Gastroesophageal sphincter (tissue), 4 donors: ENCODE results near the gene ALKBH5. TPM values are rescaled to one million over a fixed set of nuclear protein-coding genes. Genes with fewer than 3 reads are reported as not detected.
"Not testable (repeated sequence)": the region's sequence is repeated elsewhere in the genome, so short reads cannot be mapped to it uniquely, and the experiment has no call there.

Source experiments
- ATAC-seq: fragments of 150-250 bp; one replicate; pipeline ENCODE4 v1.9.1; 2016; ENCODE audit warnings: mild to moderate bottlenecking, moderate library complexity
- H3K27ac ChIP-seq, 4 donors: fragments of 200-600 bp; sonication (generic) in 3 of 4; 1 replicate in 3 of 4; 2 replicates in 1 of 4; pipeline ENCODE4 v1.5.1; 2016 to 2019
- H3K27me3 ChIP-seq: fragments of 200-600 bp; sonication (generic); one replicate; pipeline ENCODE4 v1.5.1; 2019
- H3K36me3 ChIP-seq, 2 donors: fragments of 200-600 bp; sonication (generic); one replicate each; pipeline ENCODE4 v1.5.1; 2019; ENCODE audit warnings: control low read depth in 1 of 2
- H3K4me1 ChIP-seq, 3 donors: fragments of 200-600 bp; sonication (generic); 1 replicate in 2 of 3; 2 replicates in 1 of 3; pipeline ENCODE4 v1.5.1; 2016 to 2019; ENCODE audit warnings: control low read depth in 2 of 3
- H3K4me3 ChIP-seq, 2 donors: fragments of 200-600 bp; sonication (generic); one replicate each; pipeline ENCODE4 v1.5.1; 2019; ENCODE audit warnings: mild to moderate bottlenecking in 1 of 2, moderate library complexity in 1 of 2
- H3K9me3 ChIP-seq, 3 donors: fragments of 200-600 bp; sonication (generic); one replicate each; pipeline ENCODE4 v1.5.1; 2017 to 2019; ENCODE audit warnings: control low read depth in 2 of 3
- EP300 ChIP-seq: sonication (generic); formaldehyde crosslinking; IDR thresholded peaks from one replicate; pipeline ENCODE4 v1.6.1; 2017; ENCODE audit warnings: antibody characterized with exemption, mild to moderate bottlenecking
- POLR2A ChIP-seq, 2 donors: fragments of 450-650 bp; IDR thresholded peaks; one replicate each; pipeline ENCODE4 v1.6.1; 2017; ENCODE audit warnings: antibody characterized with exemption in 2 of 2, mild to moderate bottlenecking in 2 of 2, moderate library complexity in 1 of 2
- POLR2AphosphoS5 ChIP-seq: sonication (generic); formaldehyde crosslinking; IDR thresholded peaks from one replicate; pipeline ENCODE4 v1.6.1; 2017; ENCODE audit warnings: antibody characterized with exemption
- WGBS, 2 donors: methylation state at CpG; one replicate each; pipeline ENCODE4 v1.1.5; 2018; ENCODE audit warnings: low coverage in 1 of 2; 5-methylcytosine and 5-hydroxymethylcytosine counted together
- total RNA-seq, 4 donors: library from RNA; depleted of rRNA; stranded (reverse); fragments of >200 nt; gene quantifications; one replicate each; pipeline ENCODE4 v1.1.0, GENCODE V29; 2016
- TF ChIP-seq, protein P1 (sequence below), 4 experiments: fragments of 200-600 bp in 2 of 4; fragments of 450-650 bp in 2 of 4; sonication (generic) in 1 of 4; IDR thresholded peaks; one replicate each; pipeline ENCODE4 v1.5.1; 2017 to 2019; ENCODE audit warnings: antibody characterized with exemption in 4 of 4, mild to moderate bottlenecking in 2 of 4, moderate library complexity in 2 of 4

Gene ALKBH5
- total RNA-seq, 4 donors from 2014 or later, result 123 to 207 (median 131) TPM

GRCh38 chr17:18208092-18208491, 24.5 kb downstream of the ALKBH5 start:
- WGBS, 2 donors, result 93% methylated on average over 9 of the region's 19 CpGs; no CpG with 5 or more reads in 1 of the 2 donors
- no peak for TF ChIP-seq EP300
- no peak for TF ChIP-seq POLR2A (IDR thresholded peaks at IDR 0.05)
- TF ChIP-seq, protein P1, sequence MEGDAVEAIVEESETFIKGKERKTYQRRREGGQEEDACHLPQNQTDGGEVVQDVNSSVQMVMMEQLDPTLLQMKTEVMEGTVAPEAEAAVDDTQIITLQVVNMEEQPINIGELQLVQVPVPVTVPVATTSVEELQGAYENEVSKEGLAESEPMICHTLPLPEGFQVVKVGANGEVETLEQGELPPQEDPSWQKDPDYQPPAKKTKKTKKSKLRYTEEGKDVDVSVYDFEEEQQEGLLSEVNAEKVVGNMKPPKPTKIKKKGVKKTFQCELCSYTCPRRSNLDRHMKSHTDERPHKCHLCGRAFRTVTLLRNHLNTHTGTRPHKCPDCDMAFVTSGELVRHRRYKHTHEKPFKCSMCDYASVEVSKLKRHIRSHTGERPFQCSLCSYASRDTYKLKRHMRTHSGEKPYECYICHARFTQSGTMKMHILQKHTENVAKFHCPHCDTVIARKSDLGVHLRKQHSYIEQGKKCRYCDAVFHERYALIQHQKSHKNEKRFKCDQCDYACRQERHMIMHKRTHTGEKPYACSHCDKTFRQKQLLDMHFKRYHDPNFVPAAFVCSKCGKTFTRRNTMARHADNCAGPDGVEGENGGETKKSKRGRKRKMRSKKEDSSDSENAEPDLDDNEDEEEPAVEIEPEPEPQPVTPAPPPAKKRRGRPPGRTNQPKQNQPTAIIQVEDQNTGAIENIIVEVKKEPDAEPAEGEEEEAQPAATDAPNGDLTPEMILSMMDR (IDR thresholded peaks at IDR 0.05), result no peak
- TF ChIP-seq POLR2AphosphoS5, result no peak
- H3K4me3 ChIP-seq, result no peak overlapping the region
- H3K27ac ChIP-seq, result no peak overlapping the region
- no peaks in the 10 kb centered on the region for H3K27me3 ChIP-seq
- no peak for ATAC-seq
- H3K9me3 ChIP-seq, result no peaks in the 10 kb centered on the region
- H3K36me3 ChIP-seq, result peaks cover 0 to 88% of the 10 kb centered on the region in 2 donors
- H3K4me1 ChIP-seq, result peaks cover 0 to 31% (median 0%) of the 10 kb centered on the region in 3 donors

DNA sequence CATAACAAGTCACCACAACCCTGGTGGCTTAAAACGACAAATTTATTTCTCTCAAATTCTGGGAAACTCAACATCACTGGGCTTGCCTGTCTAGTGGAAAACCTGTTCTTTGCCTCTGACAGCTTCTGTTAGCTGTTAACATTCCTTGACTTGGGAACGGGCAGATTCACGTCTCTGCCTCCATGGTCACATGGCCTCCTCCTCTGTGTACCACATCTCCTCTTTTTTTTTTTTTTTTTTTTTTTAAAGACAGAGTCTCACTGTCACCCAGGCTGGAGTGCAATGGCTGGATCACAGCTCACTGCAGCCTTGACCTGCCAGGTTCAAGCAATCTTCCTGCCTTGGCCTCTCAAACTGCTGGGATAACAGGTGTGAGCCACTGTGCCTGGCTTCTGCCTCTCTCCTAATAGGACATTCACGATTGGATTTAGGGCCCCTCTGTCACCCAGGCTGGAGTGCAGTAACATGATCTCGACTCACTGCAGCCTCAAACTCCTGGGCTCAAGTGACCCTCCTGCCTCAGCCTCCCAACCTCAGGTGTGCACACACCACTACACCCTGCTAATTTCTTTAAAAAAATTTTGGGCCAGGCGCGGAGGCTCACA, 30.1 kb downstream of the ALKBH5 start:
- 19 to 45% methylated on average over 3 to 4 of the region's 7 CpGs for WGBS, 2 donors

GRCh38 chr17:18216906-18217305, 33.3 kb downstream of the ALKBH5 start:
- H3K27ac ChIP-seq, H3K27me3 ChIP-seq, H3K4me3 ChIP-seq, H3K9me3 ChIP-seq, ATAC-seq, H3K36me3 ChIP-seq: not testable (repeated sequence)
- peaks cover 0 to 13% (median 6%) of the 10 kb centered on the region in 3 donors for H3K4me1 ChIP-seq
- WGBS, 2 donors, result 73 to 75% methylated on average over 8 to 9 of the region's 11 CpGs

More for the DNA sequence above, 30.1 kb downstream of the ALKBH5 start:
- Histone ChIP-seq H3K36me3 (peaks cover 0 to 33% of the 10 kb centered on the region in 2 donors), H3K9me3 (no peaks in the 10 kb centered on the region), H3K4me3 (no peak overlapping the region), H3K27me3 (no peaks in the 10 kb centered on the region), H3K27ac (no peak overlapping the region), H3K4me1 (peaks cover 0 to 6% (median under 1%) of the 10 kb centered on the region in 3 donors)
- ATAC-seq, result no peak
- TF ChIP-seq, protein P1 (IDR thresholded peaks at IDR 0.05), result no peak
- TF ChIP-seq EP300, result no peak
- no peak for TF ChIP-seq POLR2AphosphoS5
- TF ChIP-seq POLR2A (IDR thresholded peaks at IDR 0.05), result no peak

GRCh38 chr17:18217412-18218015, 33.9 kb downstream of the ALKBH5 start:
- Histone ChIP-seq H3K27me3 (no peaks in the 10 kb centered on the region), H3K9me3 (no peaks in the 10 kb centered on the region), H3K4me1 (peaks cover 0 to 13% (median 6%) of the 10 kb centered on the region in 3 donors), H3K36me3 (no peaks in the 10 kb centered on the region), H3K27ac (no peak overlapping the region), H3K4me3 (no peak overlapping the region)
- TF ChIP-seq POLR2AphosphoS5 (no peak), POLR2A (IDR thresholded peaks at IDR 0.05) (no peak)
- TF ChIP-seq, protein P1 (IDR thresholded peaks at IDR 0.05), result peak in 3 of 4 experiments; percentile 78 to 90 (median 87)
- peak; percentile 86 for ATAC-seq
- WGBS, 2 donors, result 5 to 63% methylated on average over 1 to 4 of the region's 6 CpGs

GRCh38 chr17:18218756-18219415, 35.3 kb downstream of the ALKBH5 start:
- WGBS, 2 donors, result 6 to 29% methylated on average over 4 of the region's 4 CpGs
- H3K4me3 ChIP-seq, result no peak overlapping the region
- peaks cover 0 to 13% (median 6%) of the 10 kb centered on the region in 3 donors for H3K4me1 ChIP-seq
- no peak for TF ChIP-seq EP300
- TF ChIP-seq POLR2A (IDR thresholded peaks at IDR 0.05), result no peak
- TF ChIP-seq, protein P1 (IDR thresholded peaks at IDR 0.05), result no peak
- TF ChIP-seq POLR2AphosphoS5, result no peak
- no peak for ATAC-seq
- H3K9me3 ChIP-seq, result no peaks in the 10 kb centered on the region
- no peaks in the 10 kb centered on the region for H3K36me3 ChIP-seq
- H3K27ac ChIP-seq, result peak overlapping the region in 1 of 4 donors; percentile 1
- no peaks in the 10 kb centered on the region for H3K27me3 ChIP-seq
